ENCODE results near the gene AQP2. TPM values are rescaled to one million over a fixed set of nuclear protein-coding genes. Genes with fewer than 3 reads are reported as not detected.
"Not testable (repeated sequence)": the region's sequence is repeated elsewhere in the genome, so short reads cannot be mapped to it uniquely, and the experiment has no call there.

AQP2 gene
- polyA plus RNA-seq, 3 donors, result 75.1 to 170 (median 128) TPM

GRCh38 chr12:49983892-49984291 is 33.4 kb downstream of the AQP2 start:
- peak; percentile 69 for DNase-seq

- no peak for DNase-seq
Observed at GRCh38 chr12:49984476-49985359, 34.2 kb downstream of the AQP2 start.

GRCh38 chr12:49985981-49986380 is 35.4 kb downstream of the AQP2 start:
- no peak for DNase-seq

- DNase-seq, result not testable (repeated sequence)
Observed at GRCh38 chr12:49986476-49986875, 35.9 kb downstream of the AQP2 start.

GRCh38 chr12:49987625-49988303 is 37.2 kb downstream of the AQP2 start:
- DNase-seq, result no peak

GRCh38 chr12:49989400-49989799 is 38.9 kb downstream of the AQP2 start:
- DNase-seq, result not testable (repeated sequence)

GRCh38 chr12:49990273-49990672 is 39.7 kb downstream of the AQP2 start:
- DNase-seq, result no peak

- no peak for DNase-seq
Observed at GRCh38 chr12:49998453-49998852, 47.9 kb downstream of the AQP2 start.

GRCh38 chr12:50003595-50003994 is 53.1 kb downstream of the AQP2 start:
- no peak for DNase-seq

GRCh38 chr12:50004696-50005095 is 54.2 kb downstream of the AQP2 start:
- DNase-seq, result no peak

- no peak for DNase-seq
Observed at GRCh38 chr12:50005175-50005574, 54.6 kb downstream of the AQP2 start.

GRCh38 chr12:50006280-50006679 is 55.7 kb downstream of the AQP2 start:
- no peak for DNase-seq

GRCh38 chr12:50006754-50007442 is 56.4 kb downstream of the AQP2 start:
- no peak for DNase-seq

Other genes with a start within 250 kb of the AQP2 start
- 10 to 100 TPM; 37.1 to 39.0 (median 37.1) TPM for gene FMNL3, start 243.3 kb upstream of the AQP2 start, polyA plus RNA-seq (ENCODE audit: insufficient read length in 3 of 3)
- 100 to 1,000 TPM; 714 to 750 (median 741) TPM for gene TMBIM6, start 209.2 kb upstream of the AQP2 start, polyA plus RNA-seq (ENCODE audit: insufficient read length in 3 of 3)
- 10 to 100 TPM; 23.4 to 27.7 (median 23.5) TPM for gene NCKAP5L, start 122.3 kb upstream of the AQP2 start, polyA plus RNA-seq (ENCODE audit: insufficient read length in 3 of 3)
- 1 to 10 TPM; 7.4 to 9.7 (median 9.4) TPM for gene BCDIN3D, start 107.6 kb upstream of the AQP2 start, polyA plus RNA-seq (ENCODE audit: insufficient read length in 3 of 3)
- gene FAIM2, start 46.8 kb upstream of the AQP2 start, polyA plus RNA-seq (ENCODE audit: insufficient read length in 3 of 3), result 1 to 10 TPM; 1.9 to 5.4 (median 4.9) TPM
- 1 to 10 TPM; 1.4 to 2.8 (median 2.3) TPM for gene AQP5, start 11.1 kb downstream of the AQP2 start, polyA plus RNA-seq (ENCODE audit: insufficient read length in 3 of 3)
- 10 to 100 TPM; 15.4 to 28.6 (median 23.3) TPM for gene AQP6, start 22.2 kb downstream of the AQP2 start, polyA plus RNA-seq (ENCODE audit: insufficient read length in 3 of 3)
- 10 to 100 TPM; 47.5 to 49.4 (median 49.0) TPM for gene RACGAP1, start 74.8 kb downstream of the AQP2 start, polyA plus RNA-seq (ENCODE audit: insufficient read length in 3 of 3)
- gene ASIC1, start 106.9 kb downstream of the AQP2 start, polyA plus RNA-seq (ENCODE audit: insufficient read length in 3 of 3), result 1 to 10 TPM; 4.6 to 5.6 (median 5.5) TPM
- gene SMARCD1, start 134.6 kb downstream of the AQP2 start, polyA plus RNA-seq (ENCODE audit: insufficient read length in 3 of 3), result 100 to 1,000 TPM; 184 to 205 (median 190) TPM
- 10 to 100 TPM; 70.6 to 80.1 (median 72.5) TPM for gene GPD1, start 153.3 kb downstream of the AQP2 start, polyA plus RNA-seq (ENCODE audit: insufficient read length in 3 of 3)
- gene COX14, start 161.5 kb downstream of the AQP2 start, polyA plus RNA-seq (ENCODE audit: insufficient read length in 3 of 3), result 10 to 100 TPM; 49.0 to 57.9 (median 52.4) TPM
- gene CERS5, start 216.6 kb downstream of the AQP2 start, polyA plus RNA-seq (ENCODE audit: insufficient read length in 3 of 3), result 10 to 100 TPM; 69.5 to 92.7 (median 75.3) TPM

Measured in renal pelvis (tissue), 4 donors.